Activated T-helper 1 cell treated with Interleukin-2 at 50 U/mL for 16 hours (primary cell): ENCODE measurements around the gene DYRK1A.

ENCODE experiments used
- DNase-seq: peaks from one replicate; pipeline ENCODE4 v3.0.0-alpha.2; 2020; ENCODE audit warnings: low read depth

The DYRK1A gene

GRCh38 chr21:37550618-37551330, 184.2 kb downstream of the DYRK1A start:
- no peak for DNase-seq

GRCh38 chr21:37551331-37551992, 184.9 kb downstream of the DYRK1A start:
- DNase-seq, result no peak

GRCh38 chr21:37551993-37552355, 185.4 kb downstream of the DYRK1A start:
- DNase-seq, result no peak

- DNase-seq, result no peak
Measured at GRCh38 chr21:37552496-37553029, 186.0 kb downstream of the DYRK1A start.

- no peak for DNase-seq
Measured at GRCh38 chr21:37553078-37553481, 186.5 kb downstream of the DYRK1A start.

GRCh38 chr21:37554661-37555379, 188.2 kb downstream of the DYRK1A start:
- no peak for DNase-seq

GRCh38 chr21:37555672-37556261, 189.2 kb downstream of the DYRK1A start:
- DNase-seq, result no peak

GRCh38 chr21:37557261-37557950, 190.8 kb downstream of the DYRK1A start:
- DNase-seq, result no peak

- no peak for DNase-seq
Measured at GRCh38 chr21:37558676-37559211, 192.2 kb downstream of the DYRK1A start.

GRCh38 chr21:37560385-37560784, 193.8 kb downstream of the DYRK1A start:
- DNase-seq, result no peak

- DNase-seq, result no peak
Measured at GRCh38 chr21:37561506-37561905, 194.9 kb downstream of the DYRK1A start.

- no peak for DNase-seq
Measured at GRCh38 chr21:37561941-37562919, 195.7 kb downstream of the DYRK1A start.

GRCh38 chr21:37562920-37563640, 196.5 kb downstream of the DYRK1A start:
- DNase-seq, result peak; percentile 6

- peak; percentile 89 for DNase-seq
Measured at GRCh38 chr21:37563641-37564340, 197.2 kb downstream of the DYRK1A start.

GRCh38 chr21:37564341-37564923, 197.9 kb downstream of the DYRK1A start:
- DNase-seq, result peak; percentile 66

- DNase-seq, result no peak
Measured at GRCh38 chr21:37564924-37565529, 198.5 kb downstream of the DYRK1A start.

GRCh38 chr21:37565530-37566223, 199.1 kb downstream of the DYRK1A start:
- DNase-seq, result no peak
